Measurements from ENCODE around the gene KLHL29.

KLHL29 gene

DNA sequence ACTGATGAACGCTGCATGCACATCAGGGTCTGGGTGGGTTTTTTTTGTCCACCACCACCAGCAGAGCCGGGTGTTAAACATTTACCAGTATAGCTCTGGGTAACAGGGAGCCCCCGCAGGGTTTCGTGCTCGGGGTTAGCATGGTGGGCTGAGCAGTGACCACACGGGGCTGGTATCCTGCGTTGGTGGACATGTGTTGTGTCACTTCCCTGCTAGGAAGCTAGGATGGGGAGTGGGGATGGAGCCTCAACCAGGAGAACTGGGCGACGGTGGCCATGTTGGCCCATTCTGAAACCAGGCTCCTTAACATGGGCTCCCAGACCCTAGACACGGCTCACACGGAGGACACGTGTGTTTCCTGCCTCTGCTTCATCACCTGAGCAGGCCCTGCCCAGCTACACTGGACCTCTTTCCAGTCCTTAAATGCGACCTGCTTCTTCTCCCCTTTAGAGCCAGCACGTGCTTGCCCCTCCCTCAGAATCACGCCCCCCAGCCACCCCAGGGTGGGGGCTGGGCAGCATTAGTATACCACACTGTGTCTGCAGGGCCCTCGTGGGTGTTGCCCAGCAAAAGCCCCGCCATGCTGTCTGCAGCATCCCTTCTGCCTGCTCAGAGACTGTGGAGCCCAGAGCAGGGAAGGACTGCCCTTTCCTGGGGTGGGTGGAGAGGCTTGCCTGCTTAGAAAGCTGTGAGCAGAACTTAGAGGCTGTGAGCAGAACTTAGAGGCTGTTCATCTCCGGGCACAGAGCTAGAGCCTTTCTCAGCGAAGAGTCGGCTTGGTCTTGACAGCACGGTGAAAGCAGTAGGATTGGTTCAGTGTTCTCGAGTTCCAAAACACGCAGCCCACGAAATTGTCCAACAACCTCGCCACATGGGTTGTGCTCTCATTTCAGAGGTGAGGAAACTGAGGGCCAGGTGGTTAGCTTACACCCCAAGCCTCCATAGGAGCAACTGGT, 142.1 kb downstream of the KLHL29 start:
- in situ Hi-C loops (cut with MboI; ENCODE audit: low sequenced_read_pairs): no loop called here

- in situ Hi-C loops (cut with MboI; ENCODE audit: low sequenced_read_pairs): no loop called here
Observed at GRCh38 chr2:23528171-23528570, 143.2 kb downstream of the KLHL29 start.

- in situ Hi-C loops (cut with MboI; ENCODE audit: low sequenced_read_pairs): no loop called here
Observed at GRCh38 chr2:23528690-23529089, 143.7 kb downstream of the KLHL29 start.

GRCh38 chr2:23529659-23530058, 144.7 kb downstream of the KLHL29 start:
- in situ Hi-C loops (cut with MboI; ENCODE audit: low sequenced_read_pairs): no loop called here

GRCh38 chr2:23530206-23530908, 145.4 kb downstream of the KLHL29 start:
- in situ Hi-C loops (cut with MboI; ENCODE audit: low sequenced_read_pairs): no loop called here

GRCh38 chr2:23530909-23531276, 145.9 kb downstream of the KLHL29 start:
- in situ Hi-C loops (cut with MboI; ENCODE audit: low sequenced_read_pairs): no loop called here

GRCh38 chr2:23531280-23531679, 146.3 kb downstream of the KLHL29 start:
- in situ Hi-C loops (cut with MboI; ENCODE audit: low sequenced_read_pairs): no loop called here

- in situ Hi-C loops (cut with MboI; ENCODE audit: low sequenced_read_pairs): no loop called here
Observed at GRCh38 chr2:23531881-23532280, 146.9 kb downstream of the KLHL29 start.

- in situ Hi-C loops (cut with MboI; ENCODE audit: low sequenced_read_pairs): no loop called here
Observed at GRCh38 chr2:23532391-23533337, 147.7 kb downstream of the KLHL29 start.

DNA sequence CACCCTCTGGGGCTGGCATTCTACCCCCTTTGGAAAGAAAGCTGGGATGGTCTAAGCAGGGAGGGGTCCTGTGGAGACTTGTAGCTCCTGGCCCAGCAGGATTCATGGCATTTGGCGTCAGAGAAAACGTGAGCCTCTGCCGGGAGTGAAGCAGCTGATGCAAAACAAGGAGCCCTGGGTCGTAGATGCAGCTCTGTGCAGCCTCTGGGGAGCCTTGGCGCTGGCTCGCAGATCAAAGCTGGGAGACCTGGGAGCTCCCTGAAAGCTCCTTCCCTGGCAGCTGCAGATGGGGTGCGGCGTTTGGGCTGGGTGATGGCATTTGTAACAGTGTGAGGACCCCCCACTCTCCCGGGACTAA, 148.3 kb downstream of the KLHL29 start:
- in situ Hi-C loops (cut with MboI; ENCODE audit: low sequenced_read_pairs): no loop called here

GRCh38 chr2:23534771-23535170, 149.8 kb downstream of the KLHL29 start:
- in situ Hi-C loops (cut with MboI; ENCODE audit: low sequenced_read_pairs): no loop called here

- in situ Hi-C loops (cut with MboI; ENCODE audit: low sequenced_read_pairs): no loop called here
Observed at GRCh38 chr2:23536326-23536725, 151.3 kb downstream of the KLHL29 start.

GRCh38 chr2:23537991-23538390, 153.0 kb downstream of the KLHL29 start:
- in situ Hi-C loops (cut with MboI; ENCODE audit: low sequenced_read_pairs): no loop called here

GRCh38 chr2:23538566-23538965, 153.6 kb downstream of the KLHL29 start:
- in situ Hi-C loops (cut with MboI; ENCODE audit: low sequenced_read_pairs): no loop called here

GRCh38 chr2:23540804-23541360, 155.9 kb downstream of the KLHL29 start:
- in situ Hi-C loops (cut with MboI; ENCODE audit: low sequenced_read_pairs): no loop called here

DNA sequence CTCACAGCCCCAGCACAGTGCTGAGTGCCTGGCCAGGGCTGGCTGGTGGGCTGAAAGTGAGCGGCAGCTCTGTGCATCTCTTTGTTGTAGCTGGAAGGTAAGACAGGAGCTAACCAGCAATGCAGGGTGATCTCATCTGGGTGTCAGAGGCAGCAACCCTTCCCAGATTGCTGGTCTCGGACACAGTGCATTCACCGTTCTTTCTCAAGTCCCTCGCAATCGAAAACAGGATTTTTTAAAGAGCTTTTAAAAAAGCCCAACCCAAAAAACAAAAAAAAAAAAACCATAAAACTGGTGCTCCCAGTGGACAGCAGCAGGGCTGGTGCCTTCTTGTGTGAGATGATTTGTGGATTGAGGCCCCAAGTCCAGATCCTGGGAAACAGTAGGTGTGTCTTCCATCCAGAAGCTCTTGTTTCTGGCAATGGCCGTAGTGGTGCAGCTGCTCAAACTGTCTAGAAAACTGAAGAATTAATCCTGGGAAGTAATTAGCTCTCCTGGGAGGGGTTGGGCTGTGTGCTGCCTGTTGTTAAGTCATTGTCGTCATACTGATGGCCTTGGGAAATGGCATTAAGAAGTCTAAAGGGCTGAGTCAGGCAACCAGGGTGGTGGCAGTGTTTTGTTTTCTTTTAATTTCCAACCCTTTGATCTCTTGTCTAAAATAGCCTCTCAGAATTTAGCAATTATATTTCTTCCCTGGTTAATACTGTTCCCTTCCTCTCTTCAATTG, 156.7 kb downstream of the KLHL29 start:
- in situ Hi-C loops (cut with MboI; ENCODE audit: low sequenced_read_pairs): no loop called here

DNA sequence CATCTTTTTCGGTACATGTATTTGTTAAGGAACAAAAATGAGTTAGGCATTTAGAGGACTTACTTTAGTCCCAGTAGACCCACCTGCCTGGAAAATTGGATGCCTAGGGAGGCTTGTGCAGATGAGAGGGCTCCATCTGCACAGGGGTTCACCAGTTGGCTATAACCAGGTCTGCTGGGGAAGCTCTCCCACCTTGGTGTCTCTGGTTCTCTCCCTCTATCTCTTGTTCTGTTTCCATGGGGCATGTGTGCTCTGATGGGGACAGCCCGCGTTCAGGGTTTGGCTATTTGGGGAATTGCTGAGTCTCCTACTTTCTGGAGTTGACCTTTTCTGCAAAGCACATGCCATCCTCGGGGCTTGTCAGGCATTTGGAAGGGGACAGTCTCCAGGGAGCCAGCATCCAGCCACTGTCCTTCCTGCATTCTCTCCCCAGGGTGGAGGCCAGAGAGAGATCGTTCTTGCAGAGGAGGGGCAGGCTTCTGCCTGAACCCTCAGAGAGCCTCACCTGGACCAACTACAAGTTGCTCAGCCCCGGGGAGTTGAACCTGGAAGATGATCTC, 157.3 kb downstream of the KLHL29 start:
- in situ Hi-C loops (cut with MboI; ENCODE audit: low sequenced_read_pairs): no loop called here

GRCh38 chr2:23543302-23543701, 158.3 kb downstream of the KLHL29 start:
- in situ Hi-C loops (cut with MboI; ENCODE audit: low sequenced_read_pairs): no loop called here

DNA sequence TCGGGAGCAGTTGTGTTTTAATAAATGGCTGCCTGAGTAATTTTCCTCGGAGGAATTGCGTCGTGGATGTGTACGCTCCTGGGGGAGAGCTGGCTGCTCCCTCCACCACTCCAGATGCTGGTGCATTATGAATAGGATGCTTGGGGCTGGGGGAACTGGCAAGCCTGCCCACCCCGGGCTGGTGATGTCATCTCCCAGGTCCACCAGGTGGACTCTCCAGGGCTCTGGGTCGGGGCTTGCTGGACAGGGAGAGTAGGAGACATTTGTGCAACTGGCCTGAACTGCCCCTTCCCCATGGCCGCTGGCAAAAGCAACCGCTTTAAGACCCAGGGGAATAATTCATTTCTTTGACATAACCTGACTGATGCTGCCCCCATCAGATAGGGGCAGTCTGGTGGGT, 158.7 kb downstream of the KLHL29 start:
- in situ Hi-C loops (cut with MboI; ENCODE audit: low sequenced_read_pairs): no loop called here
